Inflammatory macrophage treated with lipopolysaccharide for 1 hour (primary cell): ENCODE measurements around the gene CELF4.
A peak's percentile ranks its signal among the peaks of the same experiment; 100 is the strongest.
"Not testable (repeated sequence)": the region's sequence is repeated elsewhere in the genome, so short reads cannot be mapped to it uniquely, and the experiment has no call there.

Experiments
- DNase-seq, 2 donors: peaks; one replicate each; pipeline ENCODE4 v3.0.0-alpha.2; 2020 to 2022

The CELF4 gene

GRCh38 chr18:37491526-37491925 lies 74.1 kb downstream of the CELF4 start:
- DNase-seq: no peak

GRCh38 chr18:37489998-37490397 lies 75.6 kb downstream of the CELF4 start:
- no peak for DNase-seq

- DNase-seq: no peak
Measured at GRCh38 chr18:37489011-37489410, 76.6 kb downstream of the CELF4 start.

- DNase-seq: no peak
Measured at GRCh38 chr18:37487400-37487867, 78.2 kb downstream of the CELF4 start.

GRCh38 chr18:37486848-37487247 lies 78.8 kb downstream of the CELF4 start:
- no peak for DNase-seq

- DNase-seq: no peak
Measured at GRCh38 chr18:37484983-37485834, 80.4 kb downstream of the CELF4 start.

- no peak for DNase-seq
Measured at GRCh38 chr18:37483984-37484819, 81.4 kb downstream of the CELF4 start.

GRCh38 chr18:37483221-37483971 lies 82.2 kb downstream of the CELF4 start:
- no peak for DNase-seq

GRCh38 chr18:37482433-37482832 lies 83.2 kb downstream of the CELF4 start:
- no peak for DNase-seq

GRCh38 chr18:37482002-37482401 lies 83.6 kb downstream of the CELF4 start:
- no peak for DNase-seq

GRCh38 chr18:37481491-37481890 lies 84.1 kb downstream of the CELF4 start:
- no peak for DNase-seq

GRCh38 chr18:37481072-37481471 lies 84.5 kb downstream of the CELF4 start:
- DNase-seq: no peak

GRCh38 chr18:37476611-37477295 lies 88.8 kb downstream of the CELF4 start:
- no peak for DNase-seq

GRCh38 chr18:37476182-37476581 lies 89.4 kb downstream of the CELF4 start:
- peak in 1 of 2 donors; percentile 7 for DNase-seq

GRCh38 chr18:37473195-37473840 lies 92.3 kb downstream of the CELF4 start:
- DNase-seq: no peak

GRCh38 chr18:37471637-37472036 lies 94.0 kb downstream of the CELF4 start:
- DNase-seq: no peak

- no peak for DNase-seq
Measured at GRCh38 chr18:37470986-37471385, 94.6 kb downstream of the CELF4 start.

- no peak for DNase-seq
Measured at GRCh38 chr18:37467002-37467662, 98.5 kb downstream of the CELF4 start.

GRCh38 chr18:37465958-37466357 lies 99.6 kb downstream of the CELF4 start:
- DNase-seq: no peak

GRCh38 chr18:37464257-37464656 lies 101.3 kb downstream of the CELF4 start:
- DNase-seq: no peak

- DNase-seq: not testable (repeated sequence)
Measured at GRCh38 chr18:37461329-37461728, 104.3 kb downstream of the CELF4 start.
